K562 (cell line): ENCODE measurements around the gene PLP2. TPM values are rescaled to one million over a fixed set of nuclear protein-coding genes. Genes with fewer than 3 reads are reported as not detected.

Source experiments
- ATAC-seq: fragments of 200-7000 bp; cut with Tn5 transposase; 3 replicates; pipeline ENCODE4 v1.9.1; 2020; ENCODE audit warnings: moderate library complexity
- BruUV-seq: library from RNA; stranded (reverse); fragments of 400-500 nt; replicated peaks from 2 replicates; lab custom pipeline; 2021; lab: Mats Ljungman, UMichigan
- CTCF ChIA-PET: fragments of 300-600 bp; formaldehyde crosslinking; extraction: SDS; loops from one replicate; lab custom pipeline; 2021; ENCODE audit warnings: low intra/inter-chr PET ratio; lab: Yijun Ruan, JAX
- POLR2A ChIA-PET: fragments of 300-600, 350-650 bp; sonication (Branson Sonifier 250); formaldehyde crosslinking; extraction: SDS; loops from one replicate; lab custom pipeline; 2021; ENCODE audit warnings: antibody characterized with exemption, inconsistent platforms; lab: Yijun Ruan, JAX
- DNase-seq, 4 experiments: peaks; one replicate each; pipeline versions ENCODE4 v3.0.0 to v3.0.0-alpha.2; 2011 to 2018; ENCODE audit warnings: low spot score in 3 of 4, mixed read lengths in 3 of 4; ENCODE audit errors: extremely low read depth in 1 of 4
- FAIRE-seq: peaks from 2 replicates; lab custom pipeline; 2011; peaks lifted over from hg19 to GRCh38; lab: Jason Lieb, UNC
- H2AFZ ChIP-seq: 2 replicates; pipeline ENCODE4 v1.6.0; 2011; ENCODE audit warnings: low read depth, low read length, control low read depth, inconsistent platforms
- H3K27ac ChIP-seq: fragments of 200-600 bp; 3 replicates; pipeline ENCODE4 v1.8.0; 2011; ENCODE audit warnings: low read depth, mild to moderate bottlenecking, control low read depth, inconsistent platforms, low read length, moderate library complexity, mixed read lengths; ENCODE audit errors: extremely low read depth
- H3K27me3 ChIP-seq, 2 experiments: fragments of 300-600 bp in 1 of 2; 2 replicates in 1 of 2; 3 replicates in 1 of 2; pipeline versions ENCODE4 v1.6.0 to v1.8.0; 2011; ENCODE audit warnings: inconsistent platforms in 2 of 2, low read length in 2 of 2, mild to moderate bottlenecking in 1 of 2, mixed read lengths in 1 of 2, moderate library complexity in 1 of 2; ENCODE audit not compliant: control insufficient read depth in 2 of 2, insufficient read depth in 2 of 2
- H3K36me3 ChIP-seq: fragments of 300-600 bp; 3 replicates; pipeline ENCODE4 v1.8.0; 2011; ENCODE audit warnings: mild to moderate bottlenecking, low read length, inconsistent platforms; ENCODE audit not compliant: control insufficient read depth, insufficient read depth
- H3K4me1 ChIP-seq, 2 experiments: fragments of 200-600 bp in 1 of 2; replicated peaks in 1 of 2; 2 replicates in 1 of 2; 3 replicates in 1 of 2; pipeline versions ENCODE4 v1.5.1 to v1.8.0; 2011; ENCODE audit warnings: inconsistent platforms in 2 of 2, low read length in 2 of 2, mild to moderate bottlenecking in 1 of 2, mixed read lengths in 1 of 2, moderate library complexity in 1 of 2; ENCODE audit not compliant: control insufficient read depth in 2 of 2, insufficient read depth in 2 of 2
- H3K4me2 ChIP-seq: 2 replicates; pipeline ENCODE4 v1.6.1; 2011; ENCODE audit warnings: low read length, control low read depth, inconsistent platforms, mixed read lengths; ENCODE audit not compliant: insufficient read depth
- H3K4me3 ChIP-seq: fragments of 200-600 bp; sonication (generic), shearing (Covaris generic); 2 replicates; pipeline ENCODE4 v1.5.1; 2016; ENCODE audit warnings: control low read depth, inconsistent platforms
- H3K79me2 ChIP-seq: fragments of 200-600 bp; 3 replicates; pipeline ENCODE4 v1.8.0; 2011; ENCODE audit warnings: low read length, inconsistent platforms; ENCODE audit not compliant: control insufficient read depth, insufficient read depth
- H3K9ac ChIP-seq, 2 experiments: 2 replicates each; pipeline versions ENCODE4 v1.6.0 to v1.6.1; 2011; ENCODE audit warnings: low read depth in 2 of 2, low read length in 2 of 2, control low read depth in 1 of 2, inconsistent platforms in 1 of 2, mild to moderate bottlenecking in 1 of 2, mixed read lengths in 1 of 2; ENCODE audit not compliant: insufficient read depth in 1 of 2
- H3K9me1 ChIP-seq: one replicate; pipeline ENCODE4 v1.6.0; 2011; ENCODE audit warnings: inconsistent platforms, mild to moderate bottlenecking, low read length, moderate library complexity; ENCODE audit not compliant: control insufficient read depth, insufficient read depth
- H3K9me3 ChIP-seq: replicated peaks from 2 replicates; pipeline ENCODE4 v1.5.1; 2011; ENCODE audit warnings: low read depth, low read length, inconsistent platforms; ENCODE audit not compliant: control insufficient read depth, insufficient read depth
- H4K20me1 ChIP-seq: replicated peaks from 2 replicates; pipeline ENCODE4 v1.6.1; 2011; ENCODE audit warnings: low read length, inconsistent platforms, mixed read lengths; ENCODE audit not compliant: control insufficient read depth, insufficient read depth
- GTF2F1 ChIP-seq: IDR thresholded peaks from 2 replicates; pipeline ENCODE4 v1.6.1; 2011; ENCODE audit warnings: low read depth, low read length, improper control_type of control experiment
- MAFF ChIP-seq: IDR thresholded peaks from 2 replicates; pipeline ENCODE4 v1.6.1; 2012; ENCODE audit warnings: low read length, improper control_type of control experiment
- RB1 ChIP-seq: fragments of 450-650 bp; IDR thresholded peaks from 2 replicates; pipeline ENCODE4 v1.6.1; 2017; ENCODE audit warnings: low read depth, mild to moderate bottlenecking
- SAFB ChIP-seq: fragments of 200-400 bp; formaldehyde crosslinking; IDR thresholded peaks from 2 replicates; pipeline ENCODE4 v1.6.1; 2017; ENCODE audit warnings: low read depth, low read length, borderline replicate concordance
- SP2 ChIP-seq: IDR thresholded peaks from 2 replicates; pipeline ENCODE4 v1.6.1; 2011; ENCODE audit warnings: mild to moderate bottlenecking, low read depth, low read length, moderate library complexity; ENCODE audit not compliant: poor library complexity, severe bottlenecking; ENCODE audit errors: extremely low read depth
- ZNF174 ChIP-seq: fragments of 250-450 bp; sonication (Bioruptor Pico); IDR thresholded peaks from 2 replicates; pipeline ENCODE4 v1.4.0; 2020; ENCODE audit warnings: mild to moderate bottlenecking
- ZNF217 ChIP-seq: sonication (generic); formaldehyde crosslinking; IDR thresholded peaks from 2 replicates; pipeline ENCODE4 v1.8.0; 2022; ENCODE audit warnings: mild to moderate bottlenecking, missing genetic modification reagents
- ZNF239 ChIP-seq: fragments of 250-450 bp; sonication (Bioruptor Pico); IDR thresholded peaks from 2 replicates; pipeline ENCODE4 v1.4.0; 2020; ENCODE audit warnings: mild to moderate bottlenecking
- WGBS: fragments of 100-300 bp; shearing (Covaris generic); methylation state at CpG from one replicate; pipeline ENCODE4 v1.1.6; 2016; ENCODE audit warnings: low coverage, mixed read lengths; ENCODE audit not compliant: insufficient coverage; ENCODE audit errors: missing lambda C conversion rate; 5-methylcytosine and 5-hydroxymethylcytosine counted together
- in situ Hi-C: fragments of 300-500 bp; cut with MboI; formaldehyde crosslinking; loops from 4 replicates; pipeline ENCODE4 v1.15.0; 2018; ENCODE audit warnings: inconsistent platforms, mixed read lengths
- intact Hi-C: fragments of 100-400 bp; cut with micrococcal nuclease; formaldehyde crosslinking; loops from 2 replicates; pipeline ENCODE4 v1.14.2; 2022
- polyA plus RNA-seq, 8 experiments: library from polyadenylated mRNA; depleted of rRNA in 4 of 8; stranded (reverse) in 5 of 8; unstranded in 3 of 8; fragments of >200 nt; fragmentation: Nextera tagmentation in 2 of 8; fragmentation: Illumina TruSeq in 1 of 8; extraction: Ambion mirVana in 2 of 8; extraction: Trizol in 1 of 8; gene quantifications; 2 replicates each; pipeline versions ENCODE4 v1.2.1 to v1.2.3, GENCODE V29; 2011 to 2014; ENCODE audit warnings: inconsistent platforms in 1 of 8, missing spikeins in 1 of 8
- total RNA-seq, 7 experiments: library from RNA; depleted of rRNA in 6 of 7; stranded (reverse); fragments of >200 nt in 6 of 7; fragmentation: Illumina TruSeq in 2 of 7; extraction: Trizol in 2 of 7; gene quantifications; 2 replicates each; pipeline versions ENCODE4 v1.2.1 to v1.2.3, GENCODE V29; 2011 to 2021; ENCODE audit warnings: low replicate concordance in 1 of 7
- TF ChIP-seq, protein P1 (sequence below): fragments of 250-450 bp; sonication (Bioruptor Pico); IDR thresholded peaks from 2 replicates; pipeline ENCODE4 v1.8.0; 2021; ENCODE audit warnings: moderate library complexity, mild to moderate bottlenecking, inconsistent platforms
- TF ChIP-seq, protein P2 (sequence below): fragments of 200-400 bp; formaldehyde crosslinking; IDR thresholded peaks from 2 replicates; pipeline ENCODE4 v1.6.1; 2017; ENCODE audit warnings: mild to moderate bottlenecking, low read depth, low read length, moderate library complexity
- TF ChIP-seq, protein P3 (sequence below): fragments of 250-450 bp; sonication (Bioruptor Pico); IDR thresholded peaks from 2 replicates; pipeline ENCODE4 v1.8.0; 2021; ENCODE audit warnings: mild to moderate bottlenecking, moderate library complexity

Gene PLP2
- total and polyA plus RNA-seq, 9 of the 15 experiments (the other 6 are each of a cell fraction or from before 2014, with no cell fraction given): 34.7 to 236 (median 112) TPM

DNA sequence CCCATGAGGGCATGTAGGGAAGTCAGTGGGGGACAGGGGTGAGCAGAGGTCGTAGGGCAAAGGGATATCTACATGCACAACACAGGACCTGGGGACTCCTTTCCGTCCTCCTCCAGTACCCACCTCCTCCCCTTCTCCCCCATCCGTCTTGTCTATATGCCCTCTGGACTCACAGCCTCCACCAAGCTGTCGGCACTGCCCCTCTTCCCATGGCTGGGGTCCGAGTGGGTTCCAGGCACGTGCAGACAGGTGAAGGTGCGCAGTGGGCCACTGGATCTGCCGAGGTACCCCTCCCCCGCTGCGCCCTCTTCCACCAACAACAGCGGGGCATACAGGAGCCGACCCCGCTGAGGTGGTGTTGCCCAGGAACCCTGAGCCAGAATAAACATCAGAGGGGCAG lies 33.7 kb downstream of the PLP2 start:
- Histone ChIP-seq H3K36me3 (no peaks in the 10 kb centered on the region), H3K79me2 (no peaks in the 10 kb centered on the region), H3K27ac (no peak overlapping the region), H4K20me1 (no peaks in the 10 kb centered on the region), H3K27me3 (no peaks in the 10 kb centered on the region), H3K4me1 (peaks cover 3 to 11% of the 10 kb centered on the region in 2 experiments; a peak in 4 of 5 replicates), H3K9me1 (no peaks in the 10 kb centered on the region), H2AFZ (no peak overlapping the region), H3K9ac (peak overlapping the region in 1 of 2 experiments; percentile 52; a peak in 1 of 4 replicates), H3K9me3 (no peaks in the 10 kb centered on the region), H3K4me2 (no peak overlapping the region), H3K4me3 (no peak overlapping the region)
- WGBS: 8% methylated on average over 6 of the region's 13 CpGs
- in situ Hi-C loops: no loop called here
- DNase-seq (no peak), FAIRE-seq (no peak), ATAC-seq (no peak)
- CTCF ChIA-PET: no interaction called here
- intact Hi-C loops: no loop called here
- no TSS peak for BruUV-seq
- TF ChIP-seq ZNF174 (CRISPR knock-in tag) (no peak), MAFF (no peak), GTF2F1 (no peak)
- TF ChIP-seq, all 486 proteins: peak for 0
- POLR2A ChIA-PET: no interaction called here

DNA sequence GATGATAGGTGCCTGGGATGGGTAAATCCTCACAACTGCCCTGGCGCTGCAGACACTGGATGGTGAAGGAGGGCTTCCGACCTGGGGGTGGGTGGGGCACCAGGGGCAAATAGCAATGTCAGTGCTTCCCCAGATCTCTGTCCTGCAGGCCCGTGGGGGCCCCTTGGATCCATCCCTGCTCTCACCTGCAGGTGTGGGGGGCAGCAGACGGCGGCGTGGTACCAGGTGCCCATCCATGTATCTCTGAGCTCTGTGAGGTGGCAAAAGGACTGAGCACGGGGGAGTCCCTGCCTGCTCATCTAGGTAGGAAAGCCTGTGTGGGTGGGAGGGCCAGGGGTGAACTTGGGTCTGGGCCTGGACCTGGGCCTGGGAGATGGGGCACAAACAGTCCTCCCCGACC lies 34.8 kb downstream of the PLP2 start:
- no peaks in the 10 kb centered on the region for H3K36me3 ChIP-seq
- 14% methylated on average over 4 of the region's 8 CpGs for WGBS
- no peak overlapping the region for H3K4me2 ChIP-seq
- H4K20me1 ChIP-seq: no peaks in the 10 kb centered on the region
- H3K27ac ChIP-seq: no peak overlapping the region
- no peaks in the 10 kb centered on the region for H3K79me2 ChIP-seq
- H3K27me3 ChIP-seq: no peaks in the 10 kb centered on the region
- H3K4me3 ChIP-seq: no peak overlapping the region
- ChIA-PET CTCF (no interaction called here), POLR2A (no interaction called here)
- no peak overlapping the region for H3K9ac ChIP-seq
- FAIRE-seq (no peak), ATAC-seq (no peak), DNase-seq (no peak)
- no TSS peak for BruUV-seq
- intact Hi-C loops: no loop called here
- in situ Hi-C loops: no loop called here
- peaks cover 0 to 11% of the 10 kb centered on the region in 2 experiments; a peak in 4 of 5 replicates for H3K4me1 ChIP-seq
- no peaks in the 10 kb centered on the region for H3K9me3 ChIP-seq
- no peaks in the 10 kb centered on the region for H3K9me1 ChIP-seq
- H2AFZ ChIP-seq: no peak overlapping the region
- TF ChIP-seq, protein P1, sequence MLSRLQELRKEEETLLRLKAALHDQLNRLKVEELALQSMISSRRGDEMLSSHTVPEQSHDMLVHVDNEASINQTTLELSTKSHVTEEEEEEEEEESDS: no peak
- TF ChIP-seq, protein P2, sequence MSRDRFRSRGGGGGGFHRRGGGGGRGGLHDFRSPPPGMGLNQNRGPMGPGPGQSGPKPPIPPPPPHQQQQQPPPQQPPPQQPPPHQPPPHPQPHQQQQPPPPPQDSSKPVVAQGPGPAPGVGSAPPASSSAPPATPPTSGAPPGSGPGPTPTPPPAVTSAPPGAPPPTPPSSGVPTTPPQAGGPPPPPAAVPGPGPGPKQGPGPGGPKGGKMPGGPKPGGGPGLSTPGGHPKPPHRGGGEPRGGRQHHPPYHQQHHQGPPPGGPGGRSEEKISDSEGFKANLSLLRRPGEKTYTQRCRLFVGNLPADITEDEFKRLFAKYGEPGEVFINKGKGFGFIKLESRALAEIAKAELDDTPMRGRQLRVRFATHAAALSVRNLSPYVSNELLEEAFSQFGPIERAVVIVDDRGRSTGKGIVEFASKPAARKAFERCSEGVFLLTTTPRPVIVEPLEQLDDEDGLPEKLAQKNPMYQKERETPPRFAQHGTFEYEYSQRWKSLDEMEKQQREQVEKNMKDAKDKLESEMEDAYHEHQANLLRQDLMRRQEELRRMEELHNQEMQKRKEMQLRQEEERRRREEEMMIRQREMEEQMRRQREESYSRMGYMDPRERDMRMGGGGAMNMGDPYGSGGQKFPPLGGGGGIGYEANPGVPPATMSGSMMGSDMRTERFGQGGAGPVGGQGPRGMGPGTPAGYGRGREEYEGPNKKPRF: no peak
- TF ChIP-seq ZNF217 (CRISPR knock-in tag) (no peak), RB1 (no peak), ZNF239 (no peak), SAFB (no peak), SP2 (no peak)
- TF ChIP-seq, protein P3, sequence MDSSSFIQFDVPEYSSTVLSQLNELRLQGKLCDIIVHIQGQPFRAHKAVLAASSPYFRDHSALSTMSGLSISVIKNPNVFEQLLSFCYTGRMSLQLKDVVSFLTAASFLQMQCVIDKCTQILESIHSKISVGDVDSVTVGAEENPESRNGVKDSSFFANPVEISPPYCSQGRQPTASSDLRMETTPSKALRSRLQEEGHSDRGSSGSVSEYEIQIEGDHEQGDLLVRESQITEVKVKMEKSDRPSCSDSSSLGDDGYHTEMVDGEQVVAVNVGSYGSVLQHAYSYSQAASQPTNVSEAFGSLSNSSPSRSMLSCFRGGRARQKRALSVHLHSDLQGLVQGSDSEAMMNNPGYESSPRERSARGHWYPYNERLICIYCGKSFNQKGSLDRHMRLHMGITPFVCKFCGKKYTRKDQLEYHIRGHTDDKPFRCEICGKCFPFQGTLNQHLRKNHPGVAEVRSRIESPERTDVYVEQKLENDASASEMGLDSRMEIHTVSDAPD (CRISPR knock-in tag): no peak
